Astrocyte (in vitro differentiated cells and primary cell): ENCODE data around the gene CERS1. TPM values are rescaled to one million over a fixed set of nuclear protein-coding genes. Genes with fewer than 3 reads are reported as not detected.
A peak's percentile ranks its signal among the peaks of the same experiment; 100 is the strongest.

Experiments
- DNase-seq: peaks from one replicate; pipeline ENCODE4 v3.0.0-alpha.2; 2010; ENCODE audit warnings: low read depth
- FAIRE-seq: peaks from 2 replicates; lab custom pipeline; 2011; peaks lifted over from hg19 to GRCh38; lab: Jason Lieb, UNC
- H2AFZ ChIP-seq: 2 replicates; pipeline ENCODE4 v1.6.0; 2012; ENCODE audit warnings: low read depth, low read length, inconsistent platforms
- H3K27ac ChIP-seq: 2 replicates; pipeline ENCODE4 v1.5.1; 2011; ENCODE audit warnings: low read depth, low read length, inconsistent platforms
- H3K27me3 ChIP-seq: 2 replicates; pipeline ENCODE4 v1.6.0; 2011; ENCODE audit warnings: low read length, inconsistent platforms; ENCODE audit not compliant: insufficient read depth
- H3K36me3 ChIP-seq: 2 replicates; pipeline ENCODE4 v1.5.1; 2011; ENCODE audit warnings: low read length, inconsistent platforms; ENCODE audit not compliant: insufficient read depth
- H3K4me1 ChIP-seq: 2 replicates; pipeline ENCODE4 v1.5.1; 2011; ENCODE audit warnings: low read length, inconsistent platforms; ENCODE audit not compliant: insufficient read depth
- H3K4me2 ChIP-seq: 2 replicates; pipeline ENCODE4 v1.6.0; 2012; ENCODE audit warnings: low read length, inconsistent platforms
- H3K4me3 ChIP-seq: 2 replicates; pipeline ENCODE4 v1.5.1; 2011; ENCODE audit warnings: low read depth, mild to moderate bottlenecking, low read length, inconsistent platforms; ENCODE audit not compliant: insufficient read depth
- H3K79me2 ChIP-seq: 2 replicates; pipeline ENCODE4 v1.6.0; 2012; ENCODE audit warnings: mild to moderate bottlenecking, low read length, inconsistent platforms; ENCODE audit not compliant: insufficient read depth
- H3K9ac ChIP-seq: 2 replicates; pipeline ENCODE4 v1.6.0; 2012; ENCODE audit warnings: mild to moderate bottlenecking, low read length, inconsistent platforms
- H3K9me3 ChIP-seq: 2 replicates; pipeline ENCODE4 v1.5.1; 2012; ENCODE audit warnings: low read depth, mild to moderate bottlenecking, low read length, inconsistent platforms; ENCODE audit not compliant: insufficient read depth
- H4K20me1 ChIP-seq: 2 replicates; pipeline ENCODE4 v1.6.0; 2012; ENCODE audit warnings: low read length, inconsistent platforms; ENCODE audit not compliant: insufficient read depth
- H3K27ac Mint-ChIP-seq: one replicate; pipeline ENCODE4 v1.8.0; 2021; ENCODE audit warnings: mild to moderate bottlenecking, mixed read lengths; ENCODE audit not compliant: unreplicated experiment
- H3K27me3 Mint-ChIP-seq: one replicate; pipeline ENCODE4 v1.8.0; 2021; ENCODE audit warnings: low read depth, mixed read lengths; ENCODE audit not compliant: unreplicated experiment
- H3K36me3 Mint-ChIP-seq: one replicate; pipeline ENCODE4 v1.8.0; 2021; ENCODE audit warnings: low read depth, mixed read lengths; ENCODE audit not compliant: unreplicated experiment
- H3K4me1 Mint-ChIP-seq: one replicate; pipeline ENCODE4 v1.8.0; 2021; ENCODE audit warnings: low read depth, mixed read lengths; ENCODE audit not compliant: unreplicated experiment
- H3K4me3 Mint-ChIP-seq: one replicate; pipeline ENCODE4 v1.8.0; 2021; ENCODE audit warnings: mild to moderate bottlenecking, moderate library complexity, mixed read lengths; ENCODE audit not compliant: unreplicated experiment
- H3K9me3 Mint-ChIP-seq: one replicate; pipeline ENCODE4 v1.8.0; 2021; ENCODE audit warnings: mild to moderate bottlenecking, mixed read lengths; ENCODE audit not compliant: unreplicated experiment
- EZH2 ChIP-seq: IDR thresholded peaks from 2 replicates; pipeline ENCODE4 v1.6.1; 2012; ENCODE audit warnings: mild to moderate bottlenecking, low read length, inconsistent platforms; ENCODE audit not compliant: insufficient read depth
- total RNA-seq: library from RNA; stranded (reverse); gene quantifications from 2 replicates; pipeline ENCODE4 v1.2.1, GENCODE V29; 2021
- TF ChIP-seq, protein P1 (sequence below): IDR thresholded peaks from 2 replicates; pipeline ENCODE4 v1.5.1; 2011; ENCODE audit warnings: low read depth, mild to moderate bottlenecking, inconsistent platforms, low read length, moderate library complexity; ENCODE audit not compliant: insufficient read depth

CERS1 gene
- total RNA-seq, 1 donor from 2014 or later, result 6.8 TPM

DNA sequence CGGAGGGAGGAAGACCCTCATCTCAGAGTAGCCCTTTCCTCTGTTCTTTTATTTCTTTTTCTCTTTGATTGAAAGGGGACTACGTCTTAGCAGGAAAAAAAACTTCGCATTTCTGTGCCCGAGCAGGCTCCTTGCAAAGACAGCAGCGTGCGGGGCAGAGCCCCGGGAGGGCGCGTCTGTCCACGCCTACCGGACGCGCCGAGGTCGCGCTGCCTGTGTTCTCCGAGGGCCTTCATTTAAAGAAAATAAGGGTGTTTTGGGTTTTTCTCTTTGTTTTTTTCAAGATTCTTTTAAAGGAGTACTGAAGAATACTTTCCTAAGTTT lies 29.2 kb downstream of the CERS1 start:
- H3K9me3 ChIP-seq, result no peaks in the 10 kb centered on the region
- Mint-ChIP-seq H3K4me3 (no peak overlapping the region), H3K36me3 (peaks cover 10% of the 10 kb centered on the region), H3K27ac (peak overlapping the region; percentile 12), H3K9me3 (no peaks in the 10 kb centered on the region), H3K4me1 (no peaks in the 10 kb centered on the region), H3K27me3 (no peaks in the 10 kb centered on the region)
- no peak overlapping the region for H3K9ac ChIP-seq
- no peak overlapping the region for H2AFZ ChIP-seq
- TF ChIP-seq EZH2, result no peak
- TF ChIP-seq, protein P1, sequence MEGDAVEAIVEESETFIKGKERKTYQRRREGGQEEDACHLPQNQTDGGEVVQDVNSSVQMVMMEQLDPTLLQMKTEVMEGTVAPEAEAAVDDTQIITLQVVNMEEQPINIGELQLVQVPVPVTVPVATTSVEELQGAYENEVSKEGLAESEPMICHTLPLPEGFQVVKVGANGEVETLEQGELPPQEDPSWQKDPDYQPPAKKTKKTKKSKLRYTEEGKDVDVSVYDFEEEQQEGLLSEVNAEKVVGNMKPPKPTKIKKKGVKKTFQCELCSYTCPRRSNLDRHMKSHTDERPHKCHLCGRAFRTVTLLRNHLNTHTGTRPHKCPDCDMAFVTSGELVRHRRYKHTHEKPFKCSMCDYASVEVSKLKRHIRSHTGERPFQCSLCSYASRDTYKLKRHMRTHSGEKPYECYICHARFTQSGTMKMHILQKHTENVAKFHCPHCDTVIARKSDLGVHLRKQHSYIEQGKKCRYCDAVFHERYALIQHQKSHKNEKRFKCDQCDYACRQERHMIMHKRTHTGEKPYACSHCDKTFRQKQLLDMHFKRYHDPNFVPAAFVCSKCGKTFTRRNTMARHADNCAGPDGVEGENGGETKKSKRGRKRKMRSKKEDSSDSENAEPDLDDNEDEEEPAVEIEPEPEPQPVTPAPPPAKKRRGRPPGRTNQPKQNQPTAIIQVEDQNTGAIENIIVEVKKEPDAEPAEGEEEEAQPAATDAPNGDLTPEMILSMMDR, result peak; percentile 2
- H3K27ac ChIP-seq, result no peak overlapping the region
- H4K20me1 ChIP-seq, result peaks cover 52% of the 10 kb centered on the region
- DNase-seq, result no peak
- H3K4me3 ChIP-seq, result no peak overlapping the region
- H3K27me3 ChIP-seq, result no peaks in the 10 kb centered on the region
- no peaks in the 10 kb centered on the region for H3K79me2 ChIP-seq
- no peaks in the 10 kb centered on the region for H3K4me1 ChIP-seq
- H3K36me3 ChIP-seq, result peaks cover 7% of the 10 kb centered on the region
- no peak overlapping the region for H3K4me2 ChIP-seq
- no peak for FAIRE-seq

DNA sequence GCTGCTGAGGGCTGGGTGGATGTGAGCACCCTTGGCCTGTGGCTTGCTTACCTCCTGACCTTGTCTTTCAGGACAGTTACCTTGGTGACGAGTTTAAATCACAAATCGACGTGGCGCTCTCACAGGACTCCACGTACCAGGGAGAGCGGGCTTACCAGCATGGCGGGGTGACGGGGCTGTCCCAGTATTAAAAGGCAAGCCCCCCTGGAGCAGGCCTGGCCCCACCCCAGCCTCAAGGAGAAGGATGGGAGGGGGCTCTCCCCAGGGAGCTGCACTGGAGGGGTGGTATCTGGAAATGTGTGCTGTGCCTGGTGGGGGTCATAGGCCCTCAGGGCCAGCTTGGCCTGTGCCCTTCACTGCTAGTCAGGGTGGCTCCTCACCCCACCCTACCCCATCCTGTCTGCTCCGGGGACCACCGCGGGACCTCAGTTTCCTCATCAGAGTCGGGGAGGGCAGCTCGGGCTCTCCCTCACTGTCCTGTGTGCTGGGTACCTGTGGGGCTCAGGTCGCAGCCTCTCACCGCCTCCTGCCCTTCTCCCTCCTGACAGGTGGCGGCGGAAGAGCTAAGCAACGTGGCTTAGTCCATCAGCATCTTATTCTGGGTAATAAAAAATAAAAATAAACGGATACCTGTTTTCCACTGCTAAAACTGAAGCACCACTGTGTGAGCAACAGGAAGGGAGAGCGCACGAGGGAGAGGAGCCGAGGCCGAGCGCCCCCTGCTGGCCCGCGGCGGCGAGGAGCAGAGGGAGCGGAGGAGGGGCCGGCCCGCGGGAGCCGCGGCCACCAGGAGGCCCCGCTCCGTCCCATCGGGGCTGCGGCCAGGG lies 29.8 kb downstream of the CERS1 start:
- Mint-ChIP-seq H3K36me3 (peaks cover 12% of the 10 kb centered on the region), H3K4me1 (no peaks in the 10 kb centered on the region), H3K27ac (peak overlapping the region; percentile 47), H3K4me3 (no peak overlapping the region), H3K27me3 (no peaks in the 10 kb centered on the region), H3K9me3 (no peaks in the 10 kb centered on the region)
- Histone ChIP-seq H2AFZ (no peak overlapping the region), H3K27me3 (no peaks in the 10 kb centered on the region), H3K4me2 (no peak overlapping the region), H3K4me3 (no peak overlapping the region), H3K79me2 (no peaks in the 10 kb centered on the region), H3K9ac (no peak overlapping the region), H3K36me3 (peaks cover 7% of the 10 kb centered on the region), H3K9me3 (no peaks in the 10 kb centered on the region), H3K4me1 (no peaks in the 10 kb centered on the region), H3K27ac (no peak overlapping the region), H4K20me1 (peaks cover 53% of the 10 kb centered on the region)
- no peak for TF ChIP-seq EZH2
- TF ChIP-seq, protein P1, result peak; percentile 78
- FAIRE-seq, result no peak
- DNase-seq, result no peak
